K562 (cell line): ENCODE results near the gene AKAP13. TPM values are rescaled to one million over a fixed set of nuclear protein-coding genes. Genes with fewer than 3 reads are reported as not detected.

ENCODE experiments used
- ATAC-seq: fragments of 200-7000 bp; cut with Tn5 transposase; 3 replicates; pipeline ENCODE4 v1.9.1; 2020; ENCODE audit warnings: moderate library complexity
- BruUV-seq: library from RNA; stranded (reverse); fragments of 400-500 nt; replicated peaks from 2 replicates; lab custom pipeline; 2021; lab: Mats Ljungman, UMichigan
- CTCF ChIA-PET: fragments of 300-600 bp; formaldehyde crosslinking; extraction: SDS; loops from one replicate; lab custom pipeline; 2021; ENCODE audit warnings: low intra/inter-chr PET ratio; lab: Yijun Ruan, JAX
- POLR2A ChIA-PET: fragments of 300-600, 350-650 bp; sonication (Branson Sonifier 250); formaldehyde crosslinking; extraction: SDS; loops from one replicate; lab custom pipeline; 2021; ENCODE audit warnings: antibody characterized with exemption, inconsistent platforms; lab: Yijun Ruan, JAX
- DNase-seq, 4 experiments: peaks; one replicate each; pipeline versions ENCODE4 v3.0.0 to v3.0.0-alpha.2; 2011 to 2018; ENCODE audit warnings: low spot score in 3 of 4, mixed read lengths in 3 of 4; ENCODE audit errors: extremely low read depth in 1 of 4
- FAIRE-seq: peaks from 2 replicates; lab custom pipeline; 2011; peaks lifted over from hg19 to GRCh38; lab: Jason Lieb, UNC
- H2AFZ ChIP-seq: 2 replicates; pipeline ENCODE4 v1.6.0; 2011; ENCODE audit warnings: low read depth, low read length, control low read depth, inconsistent platforms
- H3K27ac ChIP-seq: fragments of 200-600 bp; 3 replicates; pipeline ENCODE4 v1.8.0; 2011; ENCODE audit warnings: low read depth, mild to moderate bottlenecking, control low read depth, inconsistent platforms, low read length, moderate library complexity, mixed read lengths; ENCODE audit errors: extremely low read depth
- H3K27me3 ChIP-seq, 2 experiments: fragments of 300-600 bp in 1 of 2; 2 replicates in 1 of 2; 3 replicates in 1 of 2; pipeline versions ENCODE4 v1.6.0 to v1.8.0; 2011; ENCODE audit warnings: inconsistent platforms in 2 of 2, low read length in 2 of 2, mild to moderate bottlenecking in 1 of 2, mixed read lengths in 1 of 2, moderate library complexity in 1 of 2; ENCODE audit not compliant: control insufficient read depth in 2 of 2, insufficient read depth in 2 of 2
- H3K36me3 ChIP-seq: fragments of 300-600 bp; 3 replicates; pipeline ENCODE4 v1.8.0; 2011; ENCODE audit warnings: mild to moderate bottlenecking, low read length, inconsistent platforms; ENCODE audit not compliant: control insufficient read depth, insufficient read depth
- H3K4me1 ChIP-seq, 2 experiments: fragments of 200-600 bp in 1 of 2; replicated peaks in 1 of 2; 2 replicates in 1 of 2; 3 replicates in 1 of 2; pipeline versions ENCODE4 v1.5.1 to v1.8.0; 2011; ENCODE audit warnings: inconsistent platforms in 2 of 2, low read length in 2 of 2, mild to moderate bottlenecking in 1 of 2, mixed read lengths in 1 of 2, moderate library complexity in 1 of 2; ENCODE audit not compliant: control insufficient read depth in 2 of 2, insufficient read depth in 2 of 2
- H3K4me2 ChIP-seq: 2 replicates; pipeline ENCODE4 v1.6.1; 2011; ENCODE audit warnings: low read length, control low read depth, inconsistent platforms, mixed read lengths; ENCODE audit not compliant: insufficient read depth
- H3K4me3 ChIP-seq: fragments of 200-600 bp; sonication (generic), shearing (Covaris generic); 2 replicates; pipeline ENCODE4 v1.5.1; 2016; ENCODE audit warnings: control low read depth, inconsistent platforms
- H3K79me2 ChIP-seq: fragments of 200-600 bp; 3 replicates; pipeline ENCODE4 v1.8.0; 2011; ENCODE audit warnings: low read length, inconsistent platforms; ENCODE audit not compliant: control insufficient read depth, insufficient read depth
- H3K9ac ChIP-seq, 2 experiments: 2 replicates each; pipeline versions ENCODE4 v1.6.0 to v1.6.1; 2011; ENCODE audit warnings: low read depth in 2 of 2, low read length in 2 of 2, control low read depth in 1 of 2, inconsistent platforms in 1 of 2, mild to moderate bottlenecking in 1 of 2, mixed read lengths in 1 of 2; ENCODE audit not compliant: insufficient read depth in 1 of 2
- H3K9me1 ChIP-seq: one replicate; pipeline ENCODE4 v1.6.0; 2011; ENCODE audit warnings: inconsistent platforms, mild to moderate bottlenecking, low read length, moderate library complexity; ENCODE audit not compliant: control insufficient read depth, insufficient read depth
- H3K9me3 ChIP-seq: replicated peaks from 2 replicates; pipeline ENCODE4 v1.5.1; 2011; ENCODE audit warnings: low read depth, low read length, inconsistent platforms; ENCODE audit not compliant: control insufficient read depth, insufficient read depth
- H4K20me1 ChIP-seq: replicated peaks from 2 replicates; pipeline ENCODE4 v1.6.1; 2011; ENCODE audit warnings: low read length, inconsistent platforms, mixed read lengths; ENCODE audit not compliant: control insufficient read depth, insufficient read depth
- ADNP ChIP-seq: fragments of 200-800 bp; sonication (Bioruptor generic); IDR thresholded peaks from 2 replicates; pipeline ENCODE4 v1.6.1; 2016; ENCODE audit warnings: missing genetic modification characterization, missing compliant biosample characterization
- DDX20 ChIP-seq: fragments of 450-650 bp; IDR thresholded peaks from 2 replicates; pipeline ENCODE4 v1.6.1; 2016; ENCODE audit warnings: missing genetic modification characterization, low read depth, mild to moderate bottlenecking, missing compliant biosample characterization, moderate library complexity
- SMARCE1 ChIP-seq: fragments of 450-650 bp; IDR thresholded peaks from 2 replicates; pipeline ENCODE4 v1.7.1; 2016; ENCODE audit warnings: mild to moderate bottlenecking
- TCFL5 ChIP-seq: fragments of 250-450 bp; sonication (Bioruptor Pico); conservative IDR thresholded peaks from 2 replicates; pipeline ENCODE4 v1.6.1; 2021; ENCODE audit warnings: mild to moderate bottlenecking, moderate library complexity, matching md5 sums
- TRIM24 ChIP-seq, 2 experiments: fragments of 450-650 bp; IDR thresholded peaks; 2 replicates each; pipeline ENCODE4 v1.6.1; 2016
- ZNF561 ChIP-seq: fragments of 450-650 bp; formaldehyde crosslinking; conservative IDR thresholded peaks from 2 replicates; pipeline ENCODE4 v1.4.0; 2020; ENCODE audit warnings: mild to moderate bottlenecking, moderate library complexity
- ZNF583 ChIP-seq: fragments of 250-450 bp; sonication (Bioruptor Pico); IDR thresholded peaks from 2 replicates; pipeline ENCODE4 v1.4.0; 2020
- WGBS: fragments of 100-300 bp; shearing (Covaris generic); methylation state at CpG from one replicate; pipeline ENCODE4 v1.1.6; 2016; ENCODE audit warnings: low coverage, mixed read lengths; ENCODE audit not compliant: insufficient coverage; ENCODE audit errors: missing lambda C conversion rate; 5-methylcytosine and 5-hydroxymethylcytosine counted together
- in situ Hi-C: fragments of 300-500 bp; cut with MboI; formaldehyde crosslinking; loops from 4 replicates; pipeline ENCODE4 v1.15.0; 2018; ENCODE audit warnings: inconsistent platforms, mixed read lengths
- intact Hi-C: fragments of 100-400 bp; cut with micrococcal nuclease; formaldehyde crosslinking; loops from 2 replicates; pipeline ENCODE4 v1.14.2; 2022
- polyA plus RNA-seq, 8 experiments: library from polyadenylated mRNA; depleted of rRNA in 4 of 8; stranded (reverse) in 5 of 8; unstranded in 3 of 8; fragments of >200 nt; fragmentation: Nextera tagmentation in 2 of 8; fragmentation: Illumina TruSeq in 1 of 8; extraction: Ambion mirVana in 2 of 8; extraction: Trizol in 1 of 8; gene quantifications; 2 replicates each; pipeline versions ENCODE4 v1.2.1 to v1.2.3, GENCODE V29; 2011 to 2014; ENCODE audit warnings: inconsistent platforms in 1 of 8, missing spikeins in 1 of 8
- total RNA-seq, 7 experiments: library from RNA; depleted of rRNA in 6 of 7; stranded (reverse); fragments of >200 nt in 6 of 7; fragmentation: Illumina TruSeq in 2 of 7; extraction: Trizol in 2 of 7; gene quantifications; 2 replicates each; pipeline versions ENCODE4 v1.2.1 to v1.2.3, GENCODE V29; 2011 to 2021; ENCODE audit warnings: low replicate concordance in 1 of 7

AKAP13 gene
- total and polyA plus RNA-seq, 9 of the 15 experiments (the other 6 are each of a cell fraction or from before 2014, with no cell fraction given): 0.03 to 1.7 (median 0.42) TPM

- DNase-seq (no peak), FAIRE-seq (no peak), ATAC-seq (no peak)
- Histone ChIP-seq H3K27ac (no peak overlapping the region), H3K36me3 (no peaks in the 10 kb centered on the region), H2AFZ (no peak overlapping the region), H3K4me1 (no peaks in the 10 kb centered on the region), H3K79me2 (no peaks in the 10 kb centered on the region), H3K4me3 (no peak overlapping the region), H3K4me2 (no peak overlapping the region), H3K9me1 (no peaks in the 10 kb centered on the region), H3K9ac (no peak overlapping the region), H3K27me3 (no peaks in the 10 kb centered on the region; a peak in 1 of 5 replicates), H3K9me3 (no peaks in the 10 kb centered on the region), H4K20me1 (no peaks in the 10 kb centered on the region)
- no TSS peak for BruUV-seq
- ChIA-PET CTCF (no interaction called here), POLR2A (no interaction called here)
- TF ChIP-seq TCFL5 (CRISPR knock-in tag) (no peak), ZNF583 (CRISPR knock-in tag) (no peak), SMARCE1 (no peak), TRIM24 (IDR thresholded peaks at IDR 0.05) (no peak), DDX20 (tag) (no peak), ADNP (tag) (no peak), ZNF561 (CRISPR knock-in tag) (no peak)
- intact Hi-C loops: no loop called here
- 2% methylated on average over 5 of the region's 5 CpGs for WGBS
- in situ Hi-C loops: no loop called here
These were observed 138.8 kb downstream of the AKAP13 start for GRCh38 chr15:85518979-85519761.
